Body of pancreas (tissue), 4 donors: Measurements from ENCODE around the gene PLK2.

Source experiments
- POLR2A ChIP-seq, 3 donors: fragments of 450-650 bp; IDR thresholded peaks; one replicate each; pipeline ENCODE4 v1.6.1; 2016; ENCODE audit warnings: antibody characterized with exemption in 3 of 3, mild to moderate bottlenecking in 2 of 3
- TF ChIP-seq, protein P1 (sequence below), 7 experiments: fragments of 450-650 bp in 4 of 7; fragments of 200-600 bp in 3 of 7; sonication (generic) in 3 of 7; IDR thresholded peaks; one replicate each; pipeline ENCODE4 v1.5.1; 2016 to 2019; ENCODE audit warnings: antibody characterized with exemption in 7 of 7

DNA sequence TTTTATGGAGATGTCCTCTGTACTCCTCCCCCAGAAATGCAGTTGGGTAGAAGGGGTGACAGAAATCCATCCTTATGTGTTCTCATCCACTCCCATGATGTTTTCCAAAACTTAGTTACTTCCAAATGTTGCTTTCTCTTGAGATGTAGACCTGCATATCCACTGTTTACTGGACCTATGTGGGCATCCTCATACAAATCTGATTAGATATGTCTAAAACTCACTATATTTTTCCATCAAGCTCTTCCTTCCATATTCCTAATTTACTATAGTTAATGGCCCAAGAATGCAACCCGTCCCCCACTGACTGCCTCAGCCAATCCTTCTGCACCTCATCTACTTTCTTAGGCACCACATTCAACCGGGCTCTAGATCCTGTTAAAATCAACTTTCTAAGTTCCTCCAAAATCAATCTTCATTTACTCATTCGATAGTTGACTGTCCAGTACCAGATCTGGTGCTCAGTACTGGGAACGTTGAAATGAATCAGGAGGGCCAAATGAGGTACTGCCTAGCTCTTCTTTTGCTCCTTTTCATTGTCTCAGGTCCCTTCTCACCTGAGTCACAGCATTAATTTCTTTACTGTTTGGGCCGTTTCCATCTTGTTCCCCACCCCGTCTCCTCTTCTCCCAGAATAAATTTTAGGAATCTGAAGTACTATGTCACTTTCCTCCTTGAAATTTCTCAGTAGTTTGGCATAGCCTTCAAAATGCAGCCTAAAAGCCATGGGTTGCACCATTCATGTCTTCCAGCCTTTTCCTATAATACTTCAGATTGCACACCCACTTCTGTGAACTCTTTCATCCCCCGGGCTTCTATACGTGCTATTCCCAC is 7.9 kb downstream of the PLK2 start:
- TF ChIP-seq POLR2A (IDR thresholded peaks at IDR 0.05) = no peak
- TF ChIP-seq, protein P1, sequence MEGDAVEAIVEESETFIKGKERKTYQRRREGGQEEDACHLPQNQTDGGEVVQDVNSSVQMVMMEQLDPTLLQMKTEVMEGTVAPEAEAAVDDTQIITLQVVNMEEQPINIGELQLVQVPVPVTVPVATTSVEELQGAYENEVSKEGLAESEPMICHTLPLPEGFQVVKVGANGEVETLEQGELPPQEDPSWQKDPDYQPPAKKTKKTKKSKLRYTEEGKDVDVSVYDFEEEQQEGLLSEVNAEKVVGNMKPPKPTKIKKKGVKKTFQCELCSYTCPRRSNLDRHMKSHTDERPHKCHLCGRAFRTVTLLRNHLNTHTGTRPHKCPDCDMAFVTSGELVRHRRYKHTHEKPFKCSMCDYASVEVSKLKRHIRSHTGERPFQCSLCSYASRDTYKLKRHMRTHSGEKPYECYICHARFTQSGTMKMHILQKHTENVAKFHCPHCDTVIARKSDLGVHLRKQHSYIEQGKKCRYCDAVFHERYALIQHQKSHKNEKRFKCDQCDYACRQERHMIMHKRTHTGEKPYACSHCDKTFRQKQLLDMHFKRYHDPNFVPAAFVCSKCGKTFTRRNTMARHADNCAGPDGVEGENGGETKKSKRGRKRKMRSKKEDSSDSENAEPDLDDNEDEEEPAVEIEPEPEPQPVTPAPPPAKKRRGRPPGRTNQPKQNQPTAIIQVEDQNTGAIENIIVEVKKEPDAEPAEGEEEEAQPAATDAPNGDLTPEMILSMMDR (IDR thresholded peaks at IDR 0.05) = no peak
